Neuronal stem cell (in vitro differentiated cells): ENCODE results near the gene METAP1.

Source experiments
- DNase-seq: peaks from one replicate; pipeline ENCODE4 v3.0.0-alpha.2; 2013; ENCODE audit warnings: low spot score
- H2AFZ ChIP-seq: one replicate; pipeline ENCODE4 v1.6.1; 2013; ENCODE audit warnings: mild to moderate bottlenecking, low read length, inconsistent platforms
- H2AK5ac ChIP-seq: 2 replicates; pipeline ENCODE4 v1.6.1; 2013; ENCODE audit warnings: low read depth, mild to moderate bottlenecking, inconsistent platforms, low read length, moderate library complexity, mixed read lengths
- H2BK120ac ChIP-seq: 2 replicates; pipeline ENCODE4 v1.6.1; 2013; ENCODE audit warnings: low read depth, mild to moderate bottlenecking, inconsistent platforms, low read length, moderate library complexity, mixed read lengths
- H2BK12ac ChIP-seq: one replicate; pipeline ENCODE4 v1.6.1; 2013; ENCODE audit warnings: low read length, inconsistent platforms
- H2BK15ac ChIP-seq: 2 replicates; pipeline ENCODE4 v1.6.1; 2013; ENCODE audit warnings: mild to moderate bottlenecking, low read length, inconsistent platforms, mixed read lengths
- H2BK5ac ChIP-seq: one replicate; pipeline ENCODE4 v1.6.1; 2013; ENCODE audit warnings: inconsistent platforms, mild to moderate bottlenecking, low read length, moderate library complexity
- H3K14ac ChIP-seq: one replicate; pipeline ENCODE4 v1.6.1; 2013; ENCODE audit warnings: low read length, inconsistent platforms
- H3K18ac ChIP-seq: 2 replicates; pipeline ENCODE4 v1.6.1; 2013; ENCODE audit warnings: low read length, inconsistent platforms
- H3K23ac ChIP-seq: 2 replicates; pipeline ENCODE4 v1.6.1; 2013; ENCODE audit warnings: low read depth, mild to moderate bottlenecking, mixed read lengths, low read length, inconsistent platforms; ENCODE audit not compliant: poor library complexity
- H3K27ac ChIP-seq: replicated peaks from 3 replicates; pipeline ENCODE4 v1.5.1; 2013; ENCODE audit warnings: low read length, inconsistent platforms
- H3K27me3 ChIP-seq, 3 experiments: 2 replicates each; pipeline ENCODE4 v1.6.1; 2013; ENCODE audit warnings: low read length in 3 of 3, mild to moderate bottlenecking in 2 of 3, inconsistent platforms in 1 of 3, low read depth in 1 of 3, mixed read lengths in 1 of 3, moderate library complexity in 1 of 3; ENCODE audit not compliant: control insufficient read depth in 3 of 3, insufficient read depth in 3 of 3
- H3K36me3 ChIP-seq, 2 donors: replicated peaks in 1 of 2; 2 replicates each; pipeline ENCODE4 v1.6.1; 2013; ENCODE audit warnings: low read length in 2 of 2; ENCODE audit not compliant: control insufficient read depth in 2 of 2, insufficient read depth in 2 of 2
- H3K4ac ChIP-seq: 2 replicates; pipeline ENCODE4 v1.6.1; 2013; ENCODE audit warnings: inconsistent platforms, mild to moderate bottlenecking, low read length, moderate library complexity
- H3K4me1 ChIP-seq, 2 donors: 1 replicate in 1 of 2; 2 replicates in 1 of 2; pipeline ENCODE4 v1.6.1; 2013; ENCODE audit warnings: low read length in 2 of 2, low read depth in 1 of 2; ENCODE audit not compliant: control insufficient read depth in 2 of 2, insufficient read depth in 1 of 2
- H3K4me2 ChIP-seq: one replicate; pipeline ENCODE4 v1.6.1; 2013; ENCODE audit warnings: mild to moderate bottlenecking, low read length, inconsistent platforms; ENCODE audit not compliant: insufficient read depth, poor library complexity, severe bottlenecking
- H3K4me3 ChIP-seq, 2 donors: 2 replicates each; pipeline ENCODE4 v1.5.1; 2013; ENCODE audit warnings: low read length in 2 of 2, mild to moderate bottlenecking in 2 of 2, inconsistent platforms in 1 of 2, moderate library complexity in 1 of 2
- H3K79me1 ChIP-seq: one replicate; pipeline ENCODE4 v1.6.1; 2013; ENCODE audit warnings: low read depth, mild to moderate bottlenecking, inconsistent platforms, low read length, moderate library complexity
- H3K9ac ChIP-seq: one replicate; pipeline ENCODE4 v1.6.1; 2013; ENCODE audit warnings: mild to moderate bottlenecking, low read depth, low read length, inconsistent platforms; ENCODE audit not compliant: poor library complexity
- H3K9me3 ChIP-seq, 2 donors: replicated peaks in 1 of 2; 2 replicates each; pipeline versions ENCODE3 to v1.6.1; 2013; ENCODE audit warnings: low read length in 2 of 2, mild to moderate bottlenecking in 2 of 2, inconsistent platforms in 1 of 2, low read depth in 1 of 2, mixed read lengths in 1 of 2, moderate library complexity in 1 of 2; ENCODE audit not compliant: control insufficient read depth in 2 of 2, insufficient read depth in 1 of 2
- H4K8ac ChIP-seq: one replicate; pipeline ENCODE4 v1.6.1; 2013; ENCODE audit warnings: low read depth, mild to moderate bottlenecking, inconsistent platforms, low read length, moderate library complexity
- H4K91ac ChIP-seq: one replicate; pipeline ENCODE4 v1.6.1; 2013; ENCODE audit warnings: low read length, low read depth, mild to moderate bottlenecking, inconsistent platforms; ENCODE audit not compliant: poor library complexity
- WGBS, 2 donors: extraction: QIAGEN DNeasy Blood & Tissue Kit; methylation state at CpG; one replicate each; pipeline ENCODE4 v1.1.7; 2013; ENCODE audit warnings: missing lambda C conversion rate in 2 of 2, mixed read lengths in 1 of 2; ENCODE audit not compliant: insufficient read length in 2 of 2, insufficient replicate concordance in 1 of 2; ENCODE audit errors: extremely low coverage in 2 of 2; 5-methylcytosine and 5-hydroxymethylcytosine counted together

METAP1 gene

GRCh38 chr4:99067617-99068016 is 72.1 kb downstream of the METAP1 start:
- Histone ChIP-seq H3K4me1 (no peaks in the 10 kb centered on the region), H3K9me3 (no peaks in the 10 kb centered on the region), H3K14ac (no peak overlapping the region), H2AFZ (no peak overlapping the region), H2BK5ac (no peak overlapping the region), H3K18ac (no peak overlapping the region), H3K27ac (no peak overlapping the region), H2BK120ac (no peak overlapping the region), H2BK15ac (no peak overlapping the region), H3K23ac (no peak overlapping the region), H3K27me3 (no peaks in the 10 kb centered on the region), H4K91ac (no peak overlapping the region), H4K8ac (no peak overlapping the region), H3K9ac (no peak overlapping the region), H3K79me1 (no peaks in the 10 kb centered on the region), H2AK5ac (no peak overlapping the region), H3K36me3 (peaks cover 5 to 92% of the 10 kb centered on the region in 2 donors), H3K4me3 (no peak overlapping the region), H3K4ac (no peak overlapping the region), H3K4me2 (no peak overlapping the region), H2BK12ac (no peak overlapping the region)
- no CpG with 5 or more reads among the region's 1 CpG for WGBS, 2 donors
- DNase-seq: no peak

GRCh38 chr4:99071159-99071558 is 75.6 kb downstream of the METAP1 start:
- Histone ChIP-seq H3K27ac (no peak overlapping the region), H2BK5ac (no peak overlapping the region), H3K4me1 (no peaks in the 10 kb centered on the region), H3K4me3 (no peak overlapping the region), H3K79me1 (no peaks in the 10 kb centered on the region), H3K27me3 (no peaks in the 10 kb centered on the region), H2BK12ac (no peak overlapping the region), H2AK5ac (no peak overlapping the region), H3K4me2 (no peak overlapping the region), H2BK120ac (no peak overlapping the region), H3K9me3 (no peaks in the 10 kb centered on the region), H4K91ac (no peak overlapping the region), H3K36me3 (peaks cover 16 to 98% of the 10 kb centered on the region in 2 donors), H3K18ac (no peak overlapping the region), H3K14ac (no peak overlapping the region), H2BK15ac (no peak overlapping the region), H4K8ac (no peak overlapping the region), H3K9ac (no peak overlapping the region), H2AFZ (no peak overlapping the region), H3K23ac (no peak overlapping the region), H3K4ac (no peak overlapping the region)
- no CpG with 5 or more reads among the region's 5 CpGs for WGBS, 2 donors
- DNase-seq: no peak

GRCh38 chr4:99074816-99075215 is 79.3 kb downstream of the METAP1 start:
- no peak overlapping the region for H2BK120ac ChIP-seq
- no CpG with 5 or more reads among the region's 7 CpGs for WGBS, 2 donors
- H3K23ac ChIP-seq: no peak overlapping the region
- no peaks in the 10 kb centered on the region for H3K4me1 ChIP-seq
- no peak overlapping the region for H3K4me2 ChIP-seq
- no peak overlapping the region for H2BK5ac ChIP-seq
- H3K9ac ChIP-seq: no peak overlapping the region
- no peak overlapping the region for H2AFZ ChIP-seq
- H3K4me3 ChIP-seq: no peak overlapping the region
- no peak overlapping the region for H3K18ac ChIP-seq
- H2BK15ac ChIP-seq: no peak overlapping the region
- no peaks in the 10 kb centered on the region for H3K27me3 ChIP-seq
- H2AK5ac ChIP-seq: no peak overlapping the region
- H3K79me1 ChIP-seq: no peaks in the 10 kb centered on the region
- H4K91ac ChIP-seq: no peak overlapping the region
- peaks cover 25 to 99% of the 10 kb centered on the region in 2 donors for H3K36me3 ChIP-seq
- H3K4ac ChIP-seq: no peak overlapping the region
- no peak overlapping the region for H2BK12ac ChIP-seq
- no peak overlapping the region for H3K14ac ChIP-seq
- DNase-seq: no peak
- H3K9me3 ChIP-seq: no peaks in the 10 kb centered on the region
- no peak overlapping the region for H4K8ac ChIP-seq
- no peak overlapping the region for H3K27ac ChIP-seq

- H2BK12ac ChIP-seq: no peak overlapping the region
- H3K27ac ChIP-seq: no peak overlapping the region
- H3K36me3 ChIP-seq: peaks cover 34 to 99% of the 10 kb centered on the region in 2 donors
Measured at GRCh38 chr4:99076292-99076976, 80.9 kb downstream of the METAP1 start.

More at GRCh38 chr4:99076292-99076976, 80.9 kb downstream of the METAP1 start:
- no peaks in the 10 kb centered on the region for H3K79me1 ChIP-seq
- H4K91ac ChIP-seq: no peak overlapping the region
- no peaks in the 10 kb centered on the region for H3K4me1 ChIP-seq
- no peak overlapping the region for H2BK120ac ChIP-seq
- H2BK15ac ChIP-seq: no peak overlapping the region
- no peak overlapping the region for H3K4me3 ChIP-seq
- no peak overlapping the region for H4K8ac ChIP-seq
- no peak overlapping the region for H3K4ac ChIP-seq
- H3K4me2 ChIP-seq: no peak overlapping the region
- no peak overlapping the region for H2AK5ac ChIP-seq
- H3K27me3 ChIP-seq: no peaks in the 10 kb centered on the region
- H3K14ac ChIP-seq: no peak overlapping the region
- WGBS, 2 donors: no CpG with 5 or more reads among the region's 5 CpGs
- no peak overlapping the region for H3K9ac ChIP-seq
- no peak overlapping the region for H3K18ac ChIP-seq
- no peaks in the 10 kb centered on the region for H3K9me3 ChIP-seq
- no peak overlapping the region for H2AFZ ChIP-seq
- H3K23ac ChIP-seq: no peak overlapping the region
- DNase-seq: no peak
- H2BK5ac ChIP-seq: no peak overlapping the region
